Tibial nerve (tissue), 4 donors: Measurements from ENCODE around the gene IL36A. TPM values are rescaled to one million over a fixed set of nuclear protein-coding genes. Genes with fewer than 3 reads are reported as not detected.

Source experiments
- DNase-seq, 2 donors: peaks; one replicate each; pipeline ENCODE4 v3.0.0-alpha.2; 2019; ENCODE audit warnings: low spot score in 2 of 2
- H3K27ac ChIP-seq, 4 donors: fragments of 200-600 bp; sonication (generic) in 3 of 4; one replicate each; pipeline ENCODE4 v1.5.1; 2017 to 2019; ENCODE audit warnings: mild to moderate bottlenecking in 1 of 4
- H3K27me3 ChIP-seq, 2 donors: fragments of 200-600 bp; sonication (generic) in 1 of 2; one replicate each; pipeline versions ENCODE4 v1.5.1 to v1.6.0; 2017 to 2019
- H3K36me3 ChIP-seq, 3 donors: fragments of 200-600 bp; sonication (generic); one replicate each; pipeline ENCODE4 v1.5.1; 2018 to 2019
- H3K4me1 ChIP-seq, 4 donors: fragments of 200-600 bp; sonication (generic) in 3 of 4; one replicate each; pipeline ENCODE4 v1.5.1; 2017 to 2019
- H3K4me3 ChIP-seq, 4 donors: fragments of 200-600 bp; sonication (generic) in 3 of 4; one replicate each; pipeline ENCODE4 v1.5.1; 2017 to 2019; ENCODE audit warnings: mild to moderate bottlenecking in 1 of 4, moderate library complexity in 1 of 4
- H3K9me3 ChIP-seq, 4 donors: fragments of 200-600 bp; sonication (generic) in 3 of 4; one replicate each; pipeline ENCODE4 v1.5.1; 2017 to 2019
- CTCF ChIP-seq, 5 experiments: fragments of 200-600 bp in 3 of 5; fragments of 450-650 bp in 2 of 5; sonication (generic) in 3 of 5; IDR thresholded peaks; one replicate each; pipeline ENCODE4 v1.5.1; 2016 to 2019; ENCODE audit warnings: antibody characterized with exemption in 5 of 5, mild to moderate bottlenecking in 3 of 5, moderate library complexity in 2 of 5
- EP300 ChIP-seq, 2 donors: sonication (generic); formaldehyde crosslinking; IDR thresholded peaks; one replicate each; pipeline ENCODE4 v1.6.1; 2017; ENCODE audit warnings: antibody characterized with exemption in 2 of 2, mild to moderate bottlenecking in 1 of 2
- POLR2A ChIP-seq, 2 donors: fragments of 450-650 bp; IDR thresholded peaks; one replicate each; pipeline ENCODE4 v1.6.1; 2017; ENCODE audit warnings: antibody characterized with exemption in 2 of 2, mild to moderate bottlenecking in 2 of 2, moderate library complexity in 2 of 2
- WGBS, 2 donors: methylation state at CpG; one replicate each; pipeline ENCODE4 v1.1.5; 2018; 5-methylcytosine and 5-hydroxymethylcytosine counted together
- total RNA-seq, 4 donors: library from RNA; depleted of rRNA; stranded (reverse); fragments of >200 nt; gene quantifications; one replicate each; pipeline ENCODE4 v1.1.0, GENCODE V29; 2016

IL36A gene
- total RNA-seq, 4 donors from 2014 or later, result not detected

- Histone ChIP-seq H3K36me3 (no peaks in the 10 kb centered on the region), H3K4me3 (no peak overlapping the region), H3K27me3 (no peaks in the 10 kb centered on the region), H3K4me1 (no peaks in the 10 kb centered on the region), H3K9me3 (no peaks in the 10 kb centered on the region), H3K27ac (no peak overlapping the region)
- TF ChIP-seq POLR2A (IDR thresholded peaks at IDR 0.05), result no peak
- TF ChIP-seq EP300 (IDR thresholded peaks at IDR 0.05), result no peak
- TF ChIP-seq CTCF (IDR thresholded peaks at IDR 0.05), result no peak
- DNase-seq, result no peak
- WGBS, 2 donors, result 36 to 55% methylated on average over 2 of the region's 2 CpGs
These were observed 44.9 kb upstream of the IL36A start for GRCh38 chr2:112960230-112960825.

GRCh38 chr2:112962308-112963175, 42.7 kb upstream of the IL36A start:
- 58 to 76% methylated on average over 3 of the region's 3 CpGs for WGBS, 2 donors
- no peaks in the 10 kb centered on the region for H3K4me1 ChIP-seq
- H3K9me3 ChIP-seq, result no peaks in the 10 kb centered on the region
- TF ChIP-seq EP300 (IDR thresholded peaks at IDR 0.05) (no peak), CTCF (IDR thresholded peaks at IDR 0.05) (no peak), POLR2A (IDR thresholded peaks at IDR 0.05) (no peak)
- H3K36me3 ChIP-seq, result no peaks in the 10 kb centered on the region
- H3K27me3 ChIP-seq, result no peaks in the 10 kb centered on the region
- no peak overlapping the region for H3K4me3 ChIP-seq
- no peak for DNase-seq
- H3K27ac ChIP-seq, result no peak overlapping the region

- Histone ChIP-seq H3K27me3 (no peaks in the 10 kb centered on the region), H3K4me1 (no peaks in the 10 kb centered on the region), H3K27ac (no peak overlapping the region), H3K9me3 (no peaks in the 10 kb centered on the region), H3K4me3 (no peak overlapping the region), H3K36me3 (no peaks in the 10 kb centered on the region)
- DNase-seq, result no peak
- no peak for TF ChIP-seq EP300 (IDR thresholded peaks at IDR 0.05)
- TF ChIP-seq CTCF (IDR thresholded peaks at IDR 0.05), result no peak
- TF ChIP-seq POLR2A (IDR thresholded peaks at IDR 0.05), result no peak
- WGBS, 2 donors, result 82 to 92% methylated on average over 2 of the region's 2 CpGs
These were observed 38.2 kb upstream of the IL36A start for GRCh38 chr2:112967023-112967422.

- Histone ChIP-seq H3K9me3 (no peaks in the 10 kb centered on the region), H3K27ac (no peak overlapping the region), H3K36me3 (no peaks in the 10 kb centered on the region), H3K4me1 (no peaks in the 10 kb centered on the region), H3K27me3 (no peaks in the 10 kb centered on the region), H3K4me3 (no peak overlapping the region)
- DNase-seq, result no peak
- 88 to 92% methylated on average over 5 of the region's 5 CpGs for WGBS, 2 donors
- TF ChIP-seq CTCF (IDR thresholded peaks at IDR 0.05), result no peak
- TF ChIP-seq EP300 (IDR thresholded peaks at IDR 0.05), result no peak
- no peak for TF ChIP-seq POLR2A (IDR thresholded peaks at IDR 0.05)
These were observed 32.7 kb upstream of the IL36A start for GRCh38 chr2:112972423-112973086.

GRCh38 chr2:112973156-112973555, 32.1 kb upstream of the IL36A start:
- no peaks in the 10 kb centered on the region for H3K4me1 ChIP-seq
- no peaks in the 10 kb centered on the region for H3K9me3 ChIP-seq
- no peak for DNase-seq
- TF ChIP-seq CTCF (IDR thresholded peaks at IDR 0.05) (no peak), POLR2A (IDR thresholded peaks at IDR 0.05) (no peak), EP300 (IDR thresholded peaks at IDR 0.05) (no peak)
- no peak overlapping the region for H3K27ac ChIP-seq
- no peaks in the 10 kb centered on the region for H3K36me3 ChIP-seq
- H3K27me3 ChIP-seq, result no peaks in the 10 kb centered on the region
- H3K4me3 ChIP-seq, result no peak overlapping the region
- 39 to 53% methylated on average over 2 of the region's 2 CpGs for WGBS, 2 donors
